Measurements from ENCODE around the gene MED8.
"Not testable (repeated sequence)": the region's sequence is repeated elsewhere in the genome, so short reads cannot be mapped to it uniquely, and the experiment has no call there.

Gene MED8

GRCh38 chr1:43421976-43422750, 32.6 kb upstream of the MED8 start:
- no peak for DNase-seq

DNA sequence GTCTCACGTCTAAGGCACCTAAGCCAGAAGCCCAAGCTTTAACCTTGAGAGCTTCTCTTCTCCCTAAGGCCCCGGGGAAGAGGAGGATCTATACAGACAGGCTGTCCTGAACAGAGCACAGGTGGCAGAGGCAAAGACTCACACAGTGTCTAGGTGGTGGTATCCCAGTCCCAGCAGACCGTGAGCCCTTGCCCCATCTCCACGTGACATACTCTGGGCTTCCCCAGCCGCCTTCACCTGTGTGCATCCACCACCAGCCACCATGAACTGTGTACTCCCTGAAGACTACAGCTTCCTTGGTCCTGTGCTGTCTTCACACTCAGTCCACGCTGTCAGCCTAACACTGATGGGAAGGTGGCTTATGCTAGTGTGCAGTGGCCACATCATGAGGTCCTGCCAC, 31.8 kb upstream of the MED8 start:
- no peak for DNase-seq

DNA sequence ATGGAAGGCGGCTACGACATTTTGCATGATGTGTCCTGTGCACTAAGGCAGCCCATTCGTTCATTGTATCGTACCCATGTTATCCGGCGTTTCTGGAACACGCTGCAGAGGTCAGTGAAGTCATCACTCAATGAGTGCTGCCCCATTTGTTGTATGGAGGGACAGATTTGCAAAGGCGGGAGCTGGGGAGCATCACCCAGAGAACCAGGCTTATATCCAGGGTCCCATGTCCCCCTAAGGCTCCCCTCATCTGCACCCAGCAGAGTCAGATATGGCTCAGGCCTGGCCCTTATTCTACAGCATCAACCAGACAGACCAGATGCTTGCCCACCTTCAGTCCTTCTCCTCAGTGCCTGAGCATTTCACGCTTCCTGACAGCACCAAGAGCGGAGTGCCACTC, 31.3 kb upstream of the MED8 start:
- DNase-seq, result no peak

- DNase-seq, result no peak
Observed at GRCh38 chr1:43419627-43420425, 30.2 kb upstream of the MED8 start.

DNA sequence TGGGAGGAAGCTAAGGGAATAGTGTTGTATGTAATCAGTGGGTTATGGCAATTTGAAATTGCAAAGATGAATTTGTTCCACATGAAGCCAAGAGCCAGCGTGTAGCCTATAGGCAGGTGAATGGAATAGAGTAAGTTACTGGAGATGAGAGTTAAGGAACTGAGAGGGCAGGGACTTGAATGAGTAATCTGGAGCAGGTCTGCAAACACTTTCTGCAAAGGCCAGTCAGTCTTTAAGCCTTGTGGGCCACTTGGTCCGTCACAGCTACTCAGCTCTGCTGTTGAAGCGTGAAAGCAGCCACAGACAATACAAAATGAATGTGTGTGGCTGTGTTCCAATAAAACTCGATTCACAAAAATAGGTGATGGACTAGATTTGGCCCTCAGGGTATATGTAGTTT, 29.3 kb upstream of the MED8 start:
- no peak for DNase-seq

DNA sequence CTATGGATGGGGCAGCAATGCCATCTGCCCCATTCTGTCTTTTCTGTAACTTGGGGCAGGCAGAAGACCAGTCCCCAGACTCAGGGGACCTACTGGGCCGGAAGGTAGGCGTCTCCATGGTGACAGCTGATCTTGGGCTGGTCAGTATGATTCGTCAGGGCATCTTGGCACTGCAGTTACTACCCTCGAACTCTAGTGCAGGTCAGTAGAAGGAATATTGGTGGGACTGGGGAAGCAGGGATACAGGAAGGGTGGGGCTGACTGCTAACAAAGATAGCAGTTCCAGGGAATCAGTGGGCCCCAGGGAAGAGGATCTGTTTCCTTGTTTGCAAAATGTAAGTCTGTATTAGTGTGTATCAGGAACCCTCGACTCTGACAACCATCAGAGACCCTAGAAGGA, 26.3 kb upstream of the MED8 start:
- DNase-seq, result no peak

DNA sequence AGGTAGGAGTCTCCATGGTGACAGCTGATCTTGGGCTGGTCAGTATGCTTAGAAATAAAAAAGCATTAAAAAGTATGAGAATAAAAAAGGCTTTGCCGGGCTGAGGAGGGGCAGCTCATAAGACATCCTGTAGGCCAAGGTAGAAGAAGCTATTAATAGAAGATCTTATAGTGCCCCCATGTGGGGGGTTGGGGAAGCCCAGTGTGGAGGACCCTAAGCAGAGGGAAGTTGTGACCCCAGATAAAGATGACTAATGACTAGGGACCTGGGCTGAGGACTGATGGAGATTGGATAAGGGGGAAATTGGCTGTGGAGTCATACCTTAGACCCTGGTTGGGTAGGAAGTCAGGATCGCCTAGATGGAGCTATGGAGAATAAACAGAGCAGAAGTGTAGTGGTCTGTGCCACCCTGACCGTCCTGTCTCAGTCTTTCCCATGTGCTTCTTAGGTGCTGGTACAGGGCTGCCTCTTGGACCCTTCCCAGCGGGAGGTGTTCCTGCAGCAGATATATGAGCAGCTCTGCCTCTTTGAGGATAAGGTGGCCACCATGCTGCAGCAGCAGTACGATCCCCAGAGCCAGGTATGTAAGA, 25.1 kb upstream of the MED8 start:
- DNase-seq, result no peak

GRCh38 chr1:43413426-43413825, 23.8 kb upstream of the MED8 start:
- not testable (repeated sequence) for DNase-seq

GRCh38 chr1:43410571-43410970, 21.0 kb upstream of the MED8 start:
- DNase-seq, result no peak

GRCh38 chr1:43405876-43406234, 16.3 kb upstream of the MED8 start:
- no peak for DNase-seq

GRCh38 chr1:43405219-43405875, 15.7 kb upstream of the MED8 start:
- DNase-seq, result no peak

DNA sequence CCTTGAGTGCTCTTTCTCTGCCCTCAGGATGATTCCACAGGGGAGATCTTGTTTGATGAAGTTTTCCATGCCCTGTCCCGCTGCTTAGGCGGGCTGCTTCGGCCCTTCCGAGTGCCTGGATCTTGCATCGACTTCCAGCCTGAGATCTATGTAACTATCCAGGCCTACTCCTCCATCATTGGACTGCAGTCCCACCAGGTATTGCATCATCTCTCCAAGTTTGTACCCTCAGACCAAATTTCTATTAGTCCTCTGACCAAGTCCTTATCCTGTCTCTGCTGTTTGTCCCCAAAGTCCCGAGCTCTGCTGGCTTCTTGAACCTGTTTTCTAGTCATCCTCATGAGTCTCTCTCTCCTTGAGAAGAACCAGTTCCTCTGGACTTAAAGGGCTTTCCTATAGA, 14.8 kb upstream of the MED8 start:
- no peak for DNase-seq

DNA sequence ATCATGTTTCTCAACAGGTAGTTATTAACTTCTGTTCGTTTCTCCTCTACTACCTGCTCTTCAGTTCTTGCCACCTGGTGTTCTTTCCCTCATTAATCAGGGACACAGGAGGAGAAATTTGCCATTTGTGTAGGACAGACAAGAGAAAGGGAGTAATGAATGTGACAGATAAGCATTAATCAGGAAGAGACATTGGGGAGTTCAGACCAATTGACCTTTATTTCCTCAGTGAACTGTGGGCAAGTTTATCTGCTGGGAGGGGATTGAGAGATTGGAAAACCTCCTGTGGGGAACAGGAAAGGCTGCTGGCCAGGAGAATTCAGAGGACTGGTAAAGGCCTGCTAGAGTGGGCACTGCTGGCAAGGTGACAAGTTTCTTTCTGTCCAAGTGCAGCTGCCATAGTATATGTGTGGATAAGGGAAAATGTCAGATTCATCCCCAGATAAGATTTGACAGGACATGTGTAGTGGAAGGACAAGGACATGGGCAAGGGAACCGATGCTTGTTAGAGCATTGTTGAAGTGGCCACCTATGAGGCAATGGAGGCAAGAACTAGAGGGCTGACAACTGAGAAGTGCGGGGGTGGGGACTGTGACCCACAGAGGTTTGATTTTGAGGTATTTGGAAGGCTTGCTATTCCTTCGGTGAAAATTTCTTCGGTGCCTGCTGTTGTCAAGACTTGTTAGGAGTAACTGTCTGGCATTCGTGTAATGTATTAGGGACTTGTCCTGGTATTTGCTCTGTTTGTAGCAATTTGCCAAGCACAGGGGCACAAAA, 12.7 kb upstream of the MED8 start:
- no peak for DNase-seq

- DNase-seq, result not testable (repeated sequence)
Observed at GRCh38 chr1:43400441-43400840, 10.8 kb upstream of the MED8 start.

DNA sequence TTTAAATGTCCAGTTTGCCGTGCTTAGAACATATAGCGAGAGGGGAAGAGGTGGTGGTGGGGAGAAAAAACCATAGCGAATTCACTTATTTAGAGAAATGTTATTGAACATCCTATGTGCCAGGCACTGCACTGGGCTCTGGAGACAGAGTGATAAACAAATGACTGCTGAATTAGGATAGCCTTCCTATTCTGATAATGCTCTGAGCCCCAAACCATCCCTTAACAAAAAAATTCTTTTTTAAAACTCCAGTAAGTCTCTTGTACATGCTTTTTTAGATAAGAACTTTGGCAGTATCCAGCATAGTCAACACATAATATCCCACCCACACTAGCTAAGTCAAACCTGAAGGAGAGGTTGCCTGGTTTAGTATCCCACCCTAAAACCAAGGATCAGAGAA, 8.6 kb upstream of the MED8 start:
- no peak for DNase-seq

DNA sequence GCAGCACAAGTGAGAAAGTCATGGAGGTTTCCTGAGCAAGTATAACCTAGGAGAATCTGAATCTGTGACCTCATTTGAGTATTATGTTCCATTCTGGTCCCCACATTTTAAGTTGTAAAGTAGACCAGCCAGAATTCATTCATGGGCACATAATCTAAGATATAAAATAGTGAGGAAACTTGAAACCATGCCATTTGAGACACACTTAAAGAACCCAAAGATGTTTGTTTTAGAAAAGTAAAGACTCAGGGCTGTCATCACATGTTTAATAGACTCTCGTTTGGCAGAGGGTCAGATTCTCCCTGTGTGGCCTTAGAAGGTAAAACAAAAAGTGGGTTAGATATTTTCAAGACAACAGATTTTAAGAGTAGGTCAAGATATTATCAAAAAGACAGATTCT, 6.5 kb upstream of the MED8 start:
- no peak for DNase-seq

- no peak for DNase-seq
Observed at GRCh38 chr1:43395523-43395922, 5.9 kb upstream of the MED8 start.

- no peak for DNase-seq
Observed at GRCh38 chr1:43392702-43393101, 3.1 kb upstream of the MED8 start.

DNA sequence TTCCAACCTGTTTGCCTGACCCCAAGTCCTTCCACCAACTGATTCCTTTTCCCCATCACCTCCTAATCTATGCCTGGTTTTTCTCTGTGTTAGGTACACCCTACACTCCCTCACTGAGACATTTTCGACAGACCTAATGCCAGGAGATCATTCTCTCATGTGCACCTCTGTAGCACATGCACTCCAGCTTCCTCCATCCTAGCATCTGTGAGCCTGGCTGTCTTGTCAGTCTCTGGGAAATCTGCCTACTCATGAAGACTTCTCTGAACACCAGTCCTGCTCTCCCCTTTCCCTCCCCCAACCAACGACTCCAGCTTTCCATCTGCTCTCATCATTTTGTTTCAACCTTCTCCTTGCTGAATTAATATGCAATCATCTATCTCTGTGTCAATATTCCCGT, 987 bp downstream of the MED8 start:
- DNase-seq, result no peak

DNA sequence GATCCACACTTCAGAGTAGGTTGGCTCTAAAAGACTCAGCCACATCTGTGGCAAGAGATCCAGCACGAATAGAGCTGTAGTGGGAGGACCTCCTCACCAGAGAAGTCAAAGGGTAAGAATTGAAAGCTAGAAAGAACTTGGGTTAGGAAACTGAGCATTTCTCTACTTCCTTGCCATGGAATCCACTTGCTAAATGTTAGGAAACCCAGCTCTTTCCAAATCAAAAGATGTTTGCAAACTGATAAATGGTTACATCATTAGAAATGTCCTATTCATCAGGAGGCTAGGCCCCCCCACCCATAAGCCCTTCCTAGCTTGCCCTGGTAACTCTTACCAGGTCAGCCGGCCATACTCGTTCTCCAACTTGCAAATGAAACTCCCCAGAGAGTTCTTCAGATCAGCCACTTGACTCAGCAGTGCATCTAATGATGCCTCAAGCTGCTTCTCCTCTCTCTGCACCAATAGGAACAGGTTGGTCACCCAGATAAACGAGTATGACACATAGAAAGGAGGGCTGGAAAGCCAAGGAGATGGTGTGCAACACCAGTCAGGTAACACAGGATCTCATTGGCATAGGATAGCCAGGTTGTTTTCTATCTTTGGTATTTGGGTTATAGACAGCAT, 1.5 kb downstream of the MED8 start:
- no peak for DNase-seq

- no peak for DNase-seq
Observed at GRCh38 chr1:43386676-43387075, 2.9 kb downstream of the MED8 start.

- DNase-seq, result no peak
Observed at GRCh38 chr1:43383449-43383848, 6.2 kb downstream of the MED8 start.
